ENCODE measurements around the gene PIGL.

- TF ChIP-seq GATA3 (IDR thresholded peaks at IDR 0.05; ENCODE audit: low read depth, low read length) (no peak), GATA2 (IDR thresholded peaks at IDR 0.05; ENCODE audit: low read depth, low read length) (no peak)
Observed at GRCh38 chr17:16286009-16286946, 69.3 kb downstream of the PIGL start.
